HG02885 (cell line): ENCODE results near the gene NOL9.

Experiments
- ATAC-seq: cut with Tn5 transposase; IDR thresholded peaks from one replicate; pipeline ENCODE4 v1.9.1; 2021; ENCODE audit warnings: mild to moderate bottlenecking; ENCODE audit not compliant: unreplicated experiment, poor library complexity

NOL9 gene

DNA sequence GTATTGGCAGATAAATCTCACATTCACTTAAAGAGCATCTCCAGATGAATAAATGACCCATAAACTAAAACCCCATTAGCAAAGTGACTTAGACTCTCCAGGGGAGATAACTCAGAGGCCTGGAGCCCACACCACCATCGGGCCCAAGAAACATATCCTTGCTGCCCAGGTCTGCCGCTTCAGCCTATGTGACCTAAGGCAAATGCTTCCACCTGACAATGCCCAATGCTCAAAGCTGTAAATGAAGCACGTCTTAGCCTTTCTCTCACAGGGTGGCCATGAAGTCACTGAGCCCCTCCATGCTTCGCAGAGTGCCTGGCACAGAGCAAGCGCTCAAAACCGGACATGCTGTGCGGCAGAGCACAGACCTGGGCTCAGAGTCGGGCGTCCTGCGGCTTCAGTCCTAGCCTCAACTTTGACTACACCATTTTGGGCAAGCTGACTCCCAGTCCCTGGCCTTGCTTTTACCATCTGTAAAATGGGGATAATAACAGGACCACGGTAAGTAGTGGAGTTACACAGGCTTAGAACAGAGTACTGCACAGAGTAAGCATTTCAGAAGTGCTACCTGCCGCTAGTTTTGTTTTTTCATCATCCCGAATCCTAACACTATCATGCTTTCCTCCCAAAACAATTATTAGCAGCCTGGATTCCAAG, 23.7 kb downstream of the NOL9 start:
- ATAC-seq, result no peak

DNA sequence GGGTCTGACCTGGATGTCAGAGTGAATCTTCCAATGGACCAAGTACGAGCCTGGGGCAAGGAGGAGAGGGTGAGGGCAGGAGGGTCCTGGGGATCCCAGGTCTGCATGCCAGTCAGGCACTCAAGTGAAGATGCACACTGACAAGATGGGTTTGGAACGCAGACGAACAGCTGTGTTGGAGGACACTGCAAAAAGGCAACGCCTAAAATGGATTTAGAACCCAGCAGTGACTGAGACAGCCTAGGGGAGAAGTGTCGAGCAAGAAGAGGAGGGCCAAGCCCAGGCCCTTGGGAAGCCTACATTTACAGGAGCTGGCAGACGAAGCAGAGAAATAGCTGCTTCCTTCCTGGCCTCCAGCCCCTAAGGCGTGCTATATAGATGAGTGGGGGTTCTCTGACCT, 25.8 kb downstream of the NOL9 start:
- no peak for ATAC-seq

DNA sequence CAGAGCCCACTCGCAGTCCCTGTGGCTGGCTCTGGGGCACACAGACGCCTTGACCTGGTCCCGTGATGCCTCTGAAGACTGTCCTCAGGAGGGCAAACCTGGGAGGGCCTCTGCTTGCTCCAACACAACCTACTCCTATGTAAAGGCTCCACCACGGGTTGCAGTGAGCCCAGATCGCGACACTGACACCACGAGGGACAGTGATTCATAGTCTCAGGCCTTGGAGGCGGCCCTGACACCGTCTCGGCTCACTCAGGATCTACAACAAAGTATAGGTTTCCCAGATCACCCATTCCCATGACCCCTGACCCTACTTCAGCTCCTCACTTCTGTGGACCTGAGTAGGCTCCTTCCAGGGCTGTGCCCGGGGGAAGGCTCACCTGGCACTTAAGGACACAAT, 28.0 kb downstream of the NOL9 start:
- ATAC-seq, result no peak

DNA sequence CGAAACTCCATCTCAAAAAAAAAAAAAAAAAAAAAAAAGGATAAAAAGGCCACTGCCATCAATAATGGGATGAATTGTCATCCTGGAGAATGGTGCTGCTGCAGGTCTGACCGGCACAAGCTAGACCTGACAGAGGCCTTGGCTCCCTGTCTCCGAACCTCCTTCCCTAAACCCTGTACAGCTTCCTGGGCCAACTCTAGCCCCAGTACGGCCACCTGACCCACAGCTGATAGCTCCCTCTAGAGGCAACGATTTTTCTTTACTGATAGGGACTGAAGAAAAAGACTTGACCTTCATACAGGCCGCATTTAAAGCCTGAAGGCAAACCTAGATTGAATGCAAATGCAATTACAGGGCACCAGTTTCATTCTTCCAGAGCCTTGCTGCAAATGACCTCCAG, 30.7 kb downstream of the NOL9 start:
- ATAC-seq, result no peak

DNA sequence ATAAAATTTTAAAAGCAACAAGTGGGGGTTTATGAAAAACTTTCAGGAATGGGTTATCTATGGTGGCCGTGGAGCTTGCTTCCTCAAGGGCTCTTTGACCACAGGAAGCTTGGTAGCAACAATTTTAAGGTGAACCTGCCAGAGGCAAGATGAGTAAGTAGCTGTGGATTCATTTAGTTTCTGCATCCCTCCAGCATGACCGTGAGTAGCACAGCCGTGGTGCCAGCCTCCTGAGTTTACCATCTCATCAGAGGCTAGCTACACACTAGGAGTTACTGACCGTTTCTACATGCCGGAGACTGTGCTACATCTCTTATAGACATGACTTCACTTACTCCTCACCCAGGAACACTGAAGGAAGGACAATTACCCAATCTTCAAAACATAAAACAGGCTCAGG, 32.8 kb downstream of the NOL9 start:
- ATAC-seq, result no peak

DNA sequence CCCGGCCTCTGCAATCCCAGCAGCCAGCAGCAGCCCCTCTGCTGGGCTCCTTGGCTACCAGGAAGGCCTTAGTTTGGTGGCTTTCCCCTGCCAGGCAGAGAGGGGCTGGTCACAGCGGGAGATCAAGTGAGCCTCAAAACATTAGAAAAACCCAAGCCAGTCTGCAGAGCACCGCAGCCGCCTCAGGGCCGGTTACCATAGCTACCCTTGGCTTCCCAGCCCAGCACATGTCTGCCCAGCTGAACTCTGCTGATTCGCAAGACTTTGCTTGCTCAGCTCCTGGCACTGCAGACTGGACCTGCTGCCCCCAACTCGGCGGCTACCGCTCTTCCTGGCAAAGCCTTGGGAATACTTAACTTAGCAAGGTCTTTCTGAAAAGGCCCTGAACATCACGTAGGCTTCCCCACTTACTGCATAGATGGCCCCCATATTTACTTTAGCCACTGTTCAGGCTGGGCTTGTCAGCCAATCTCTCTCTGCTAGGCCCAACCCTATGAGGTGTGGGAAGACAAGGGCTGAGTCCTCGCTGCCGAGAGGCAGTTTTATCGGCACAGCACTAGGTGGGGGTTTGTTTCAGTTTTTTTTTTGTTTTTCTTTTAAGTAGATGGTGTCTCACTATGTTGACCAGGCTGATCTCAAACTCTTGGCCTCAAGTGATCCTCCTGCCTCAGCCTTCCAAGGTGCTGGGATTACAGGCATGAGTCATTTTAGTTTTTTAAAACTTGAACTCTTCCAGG, 34.2 kb downstream of the NOL9 start:
- ATAC-seq, result no peak

DNA sequence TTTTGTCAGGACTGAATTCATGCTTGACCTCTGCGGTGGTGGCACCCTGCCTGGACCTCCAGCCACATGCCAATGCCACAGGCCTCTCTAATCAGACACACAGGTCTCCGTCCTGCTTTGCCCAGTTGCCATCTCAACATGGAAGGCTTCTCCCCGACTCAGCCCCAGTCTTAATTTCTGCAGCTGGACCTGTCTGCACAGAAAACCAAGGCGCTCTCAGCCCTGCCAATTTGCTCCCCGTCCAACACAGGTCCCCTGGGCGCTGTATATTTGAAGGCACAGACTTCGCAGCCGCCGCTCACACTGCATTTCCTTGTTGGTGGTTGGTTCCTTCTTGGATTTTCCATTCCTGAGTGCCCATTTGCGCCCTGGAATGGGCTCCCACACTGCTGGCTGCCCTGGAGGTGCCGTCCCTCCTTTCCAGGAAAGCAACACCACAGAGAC, 34.8 kb downstream of the NOL9 start:
- ATAC-seq, result no peak

DNA sequence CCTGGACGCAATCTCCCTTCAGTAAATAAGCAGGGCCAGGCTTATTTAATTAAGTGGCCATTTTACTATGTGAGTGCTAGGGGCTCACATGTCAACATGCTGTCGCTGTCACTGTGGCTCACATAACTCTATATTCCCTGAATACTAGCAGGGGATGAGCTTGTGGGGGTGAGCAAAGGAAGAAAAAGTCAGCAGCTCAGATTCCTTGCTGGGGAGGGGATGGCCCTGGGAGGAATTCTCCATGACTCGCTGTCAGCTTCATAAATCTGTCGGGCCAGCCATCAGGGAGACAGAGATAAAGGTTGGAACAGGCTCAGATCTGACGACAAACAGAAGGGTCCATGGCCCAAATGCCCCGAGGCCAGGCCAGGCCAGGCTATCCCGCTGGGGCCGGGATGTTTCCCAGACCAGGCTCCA, 36.9 kb downstream of the NOL9 start:
- no peak for ATAC-seq

DNA sequence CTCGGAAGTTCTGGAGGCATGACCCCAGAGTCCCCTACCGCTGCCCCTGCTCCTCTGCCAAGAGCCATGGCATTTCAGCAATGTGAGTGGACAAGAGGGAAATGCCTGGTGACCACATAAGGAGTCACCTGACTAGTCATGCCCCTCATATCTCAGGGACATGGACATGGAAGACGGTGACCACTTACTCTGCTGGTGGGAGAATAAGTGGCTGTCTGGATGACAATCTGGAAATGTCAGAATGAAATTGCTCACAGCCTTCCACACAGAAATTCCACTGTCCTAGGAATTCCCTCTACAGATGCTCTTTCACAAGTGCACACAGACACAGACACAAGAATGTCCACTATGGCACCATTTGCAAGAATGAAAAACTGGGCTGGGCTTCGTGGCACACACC, 38.5 kb downstream of the NOL9 start:
- no peak for ATAC-seq

DNA sequence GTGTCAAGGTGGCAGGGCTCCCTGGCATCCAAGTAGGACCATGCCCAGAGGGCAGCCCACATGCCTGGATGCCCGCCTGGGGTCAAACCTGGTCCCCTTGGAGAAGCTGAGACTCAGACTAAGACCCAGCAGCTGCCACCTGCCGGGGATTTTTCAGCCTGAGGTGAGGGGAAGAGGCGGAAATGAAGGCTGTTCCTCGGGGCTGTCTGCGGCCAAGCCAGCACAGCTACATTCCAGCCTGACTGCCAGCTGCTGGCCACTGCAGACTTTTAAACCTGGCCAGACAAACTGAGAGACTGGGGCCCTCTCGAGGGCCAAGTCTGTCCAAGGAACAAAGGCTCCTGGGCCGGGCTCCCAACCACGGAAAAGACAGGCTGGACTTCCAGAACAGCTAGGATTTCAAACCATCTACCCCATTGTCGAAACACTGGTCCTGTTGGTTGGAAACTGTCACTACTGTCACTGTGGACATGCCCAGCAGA, 41.0 kb downstream of the NOL9 start:
- no peak for ATAC-seq

DNA sequence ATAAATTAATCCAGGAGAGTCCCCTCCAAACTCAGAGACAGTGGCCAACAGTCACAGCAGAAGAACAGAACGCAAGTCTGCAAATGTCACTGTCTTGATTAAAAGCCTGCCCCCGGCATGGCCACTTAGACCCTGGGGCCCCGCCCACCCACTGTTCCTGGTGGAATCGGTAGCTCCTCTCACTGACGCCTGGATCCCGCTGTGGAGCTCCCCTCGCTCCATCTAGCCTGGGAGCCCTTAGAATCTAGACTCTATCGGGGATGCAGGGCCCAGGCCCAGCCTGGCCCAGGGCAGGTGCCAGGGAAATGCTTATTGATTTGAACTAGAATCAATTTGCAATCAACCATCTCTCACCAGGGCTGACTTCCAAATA, 41.4 kb downstream of the NOL9 start:
- no peak for ATAC-seq

DNA sequence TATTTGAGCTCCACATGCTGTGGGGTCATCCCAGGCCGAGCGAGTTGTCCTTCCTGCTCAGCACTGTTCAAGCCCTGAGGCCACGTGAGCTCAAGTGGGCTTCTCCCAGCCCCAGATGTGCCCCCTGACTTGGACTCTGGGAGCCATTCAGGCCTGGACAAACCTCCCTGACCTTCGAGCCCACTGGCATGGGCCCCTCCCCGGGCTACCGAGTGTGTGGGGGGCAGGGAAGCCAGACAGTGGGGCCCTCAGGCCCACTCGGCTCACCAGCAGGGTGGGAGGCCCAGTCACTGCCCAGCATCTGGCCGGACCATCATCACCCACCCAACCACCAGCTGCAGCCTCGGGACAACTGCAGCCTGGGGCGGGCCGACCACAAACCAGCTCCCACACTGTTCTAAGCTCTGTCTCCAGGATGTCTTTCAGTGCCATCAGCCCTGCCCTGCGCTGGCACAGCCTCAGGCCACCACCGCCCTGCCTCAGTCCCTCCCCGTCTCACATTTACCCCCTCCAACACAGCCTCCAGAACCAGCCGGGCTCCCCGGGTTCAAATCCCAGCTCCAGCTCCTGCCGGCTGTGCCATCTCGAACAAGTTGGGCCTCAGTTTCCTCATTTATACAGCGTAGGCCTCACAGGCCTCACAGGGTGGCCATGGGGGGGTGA, 41.9 kb downstream of the NOL9 start:
- ATAC-seq, result no peak

DNA sequence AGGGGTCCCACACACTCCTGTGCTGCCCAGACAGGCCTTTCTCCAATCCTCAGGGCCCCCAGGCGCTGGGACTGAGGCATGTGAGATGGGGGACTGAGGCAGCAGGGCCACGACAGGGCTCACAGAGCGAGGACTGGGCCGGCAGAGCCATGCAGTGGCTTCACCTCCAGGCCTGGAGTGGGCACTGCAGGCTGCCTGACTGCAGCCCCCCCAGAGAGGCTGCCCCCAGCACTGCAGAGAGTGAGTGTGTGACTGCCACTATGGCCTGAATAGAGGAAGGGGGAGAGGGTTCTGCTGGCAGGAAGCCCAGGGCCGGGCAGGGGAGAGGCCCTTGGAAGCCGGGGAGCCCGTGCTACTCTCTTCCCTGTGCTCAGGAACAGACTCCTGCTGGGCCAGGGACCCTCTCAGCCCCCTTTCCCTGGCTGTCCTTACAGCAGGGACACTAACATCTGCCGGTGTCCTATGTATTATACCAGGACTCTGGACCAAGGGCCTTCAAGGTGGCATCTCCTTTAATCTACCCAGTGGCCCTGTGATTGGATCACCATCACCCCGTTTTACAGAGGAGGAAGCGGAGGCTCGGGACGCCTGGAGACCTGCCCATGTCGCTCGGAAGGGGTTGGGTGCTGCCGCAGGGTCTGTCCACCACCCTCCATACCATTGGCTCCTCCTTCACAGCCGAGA, 42.6 kb downstream of the NOL9 start:
- ATAC-seq, result no peak

DNA sequence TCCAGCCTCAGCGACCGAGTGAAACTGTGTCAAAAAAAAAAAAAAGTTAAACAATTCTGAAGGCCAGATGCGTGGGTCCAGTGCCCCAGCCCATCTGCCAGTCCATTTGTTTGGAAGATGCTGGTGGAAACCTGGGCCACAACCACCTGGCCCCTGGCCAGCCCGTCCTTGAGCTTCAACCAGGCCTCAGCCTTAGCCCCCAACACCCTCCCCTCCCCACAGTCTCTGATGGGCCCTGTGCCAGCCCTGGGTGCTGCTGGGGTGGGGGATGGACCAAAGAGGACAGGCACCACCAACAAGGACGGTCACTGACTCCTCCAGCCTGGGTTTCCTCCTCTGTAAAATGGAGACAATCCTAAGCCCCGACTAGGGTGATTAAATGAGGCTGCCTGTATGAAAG, 43.3 kb downstream of the NOL9 start:
- no peak for ATAC-seq

DNA sequence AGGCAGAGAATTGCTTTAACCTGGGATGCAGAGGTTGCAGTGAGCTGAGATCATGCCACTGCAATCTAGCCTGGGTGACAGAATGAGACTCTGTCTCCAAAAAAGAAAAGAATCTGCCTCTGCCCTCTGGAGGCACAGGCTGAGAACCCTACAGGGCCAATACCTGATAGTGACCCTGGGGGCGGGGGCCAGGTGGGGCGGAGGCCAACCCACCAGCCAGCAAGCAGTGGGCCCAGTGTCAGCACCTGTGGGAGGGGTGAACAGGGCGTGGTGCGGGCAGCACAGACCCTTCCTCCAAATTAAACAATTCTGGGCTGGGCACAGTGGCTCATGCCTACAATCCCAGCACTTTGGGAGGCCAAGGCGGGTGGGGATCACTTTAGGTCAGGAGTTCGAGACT, 43.8 kb downstream of the NOL9 start:
- no peak for ATAC-seq

DNA sequence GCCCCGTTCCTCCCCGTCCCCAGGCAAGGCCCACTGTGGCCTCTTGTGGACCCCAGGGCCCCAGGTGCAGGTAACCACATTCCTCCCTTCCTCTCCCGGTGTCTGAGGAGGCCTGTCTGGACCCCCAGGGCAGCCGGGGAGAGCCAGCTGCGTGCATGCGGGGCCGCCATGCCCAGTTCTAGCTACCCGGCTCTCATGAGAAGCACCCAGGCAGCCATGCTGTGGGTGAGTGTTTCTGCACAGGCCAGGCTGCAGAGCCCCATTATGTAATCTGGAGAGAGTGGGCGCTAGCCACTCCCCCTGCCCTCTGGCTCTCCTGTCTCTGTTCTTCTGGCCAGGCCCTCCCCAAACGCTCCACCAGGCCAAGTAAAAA, 44.4 kb downstream of the NOL9 start:
- ATAC-seq, result no peak

DNA sequence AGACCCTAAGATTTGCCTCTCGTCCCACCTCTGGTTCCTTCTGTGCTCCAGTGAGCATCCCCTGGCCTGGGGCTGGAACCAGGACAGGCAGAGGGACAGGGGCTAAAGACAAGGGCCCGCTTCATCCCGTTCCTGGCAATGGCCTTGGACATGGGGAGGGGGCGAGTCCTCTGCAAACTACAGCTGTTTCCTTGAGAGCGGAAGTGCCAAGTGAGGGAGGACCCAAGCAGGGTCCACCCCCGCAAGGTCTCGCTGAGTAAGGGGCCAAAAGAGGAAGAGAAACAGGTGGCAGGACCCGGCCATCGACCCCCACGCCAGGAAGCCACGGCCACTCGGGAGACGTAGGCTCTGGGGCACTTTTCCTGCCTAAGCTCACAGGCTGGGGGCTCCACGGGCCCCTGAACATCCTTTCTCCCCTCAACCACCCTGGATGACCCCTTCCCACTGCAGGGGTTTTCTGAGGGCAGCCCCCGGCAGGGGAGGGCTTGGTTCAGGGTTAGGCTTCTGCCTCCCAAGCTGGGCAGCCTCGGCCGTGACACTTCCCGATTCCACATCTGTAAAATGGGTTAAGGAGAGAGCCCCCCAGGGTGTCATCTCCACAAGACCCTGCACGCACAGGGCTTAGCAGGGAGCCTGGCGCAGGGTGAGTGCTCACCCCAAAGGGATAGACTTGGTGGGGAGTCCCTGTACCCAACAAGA, 44.9 kb downstream of the NOL9 start:
- ATAC-seq, result no peak

DNA sequence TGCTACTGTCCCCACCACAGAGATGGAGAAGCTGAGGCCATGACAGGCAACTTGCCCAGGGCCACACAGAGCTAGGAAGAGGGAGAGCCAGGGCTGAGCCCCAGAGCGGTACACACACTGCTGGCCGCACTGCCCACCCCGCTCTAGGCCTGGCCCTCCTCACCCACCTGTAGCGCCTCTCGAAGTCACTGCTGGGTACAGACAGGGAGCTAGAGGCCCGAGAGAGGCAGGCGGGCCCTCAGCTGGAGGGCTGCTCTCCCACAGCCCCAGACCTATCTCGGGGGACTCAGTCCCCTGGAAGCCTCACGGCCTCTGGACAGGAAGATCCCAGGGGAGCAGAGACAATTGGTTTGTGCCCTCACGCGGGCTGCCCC, 45.5 kb downstream of the NOL9 start:
- no peak for ATAC-seq

DNA sequence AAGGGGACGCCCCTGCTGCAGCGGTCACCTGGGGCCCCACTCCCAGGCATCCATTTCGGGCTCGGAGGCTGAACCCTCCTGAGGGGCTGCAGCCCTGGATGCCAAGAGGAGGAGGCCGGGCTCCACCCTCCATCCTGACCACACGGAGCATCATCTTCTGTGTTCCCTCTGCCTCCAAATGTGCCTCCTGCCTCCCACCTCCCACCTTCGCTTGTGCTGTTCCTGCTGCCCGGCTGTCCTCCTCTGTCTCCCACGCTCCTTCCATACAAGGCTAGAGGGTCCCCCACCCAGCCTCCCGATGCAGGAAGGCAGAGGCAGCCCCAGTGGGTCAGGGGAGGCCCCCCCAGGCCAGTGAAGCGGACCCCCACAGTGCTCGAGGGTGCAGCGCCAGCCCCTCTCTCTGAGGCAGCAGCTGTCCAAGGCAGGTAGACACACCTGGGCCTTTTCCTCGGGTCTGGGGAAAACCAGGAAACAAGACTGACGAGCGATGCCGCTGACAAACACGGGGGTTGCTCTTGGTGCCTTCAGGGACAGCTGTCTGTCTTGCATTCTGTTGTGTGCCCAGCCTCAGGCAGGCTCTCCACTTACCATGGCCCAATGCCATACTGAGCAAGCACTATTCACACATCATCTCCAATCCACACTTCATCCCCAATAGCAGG, 46.0 kb downstream of the NOL9 start:
- no peak for ATAC-seq

DNA sequence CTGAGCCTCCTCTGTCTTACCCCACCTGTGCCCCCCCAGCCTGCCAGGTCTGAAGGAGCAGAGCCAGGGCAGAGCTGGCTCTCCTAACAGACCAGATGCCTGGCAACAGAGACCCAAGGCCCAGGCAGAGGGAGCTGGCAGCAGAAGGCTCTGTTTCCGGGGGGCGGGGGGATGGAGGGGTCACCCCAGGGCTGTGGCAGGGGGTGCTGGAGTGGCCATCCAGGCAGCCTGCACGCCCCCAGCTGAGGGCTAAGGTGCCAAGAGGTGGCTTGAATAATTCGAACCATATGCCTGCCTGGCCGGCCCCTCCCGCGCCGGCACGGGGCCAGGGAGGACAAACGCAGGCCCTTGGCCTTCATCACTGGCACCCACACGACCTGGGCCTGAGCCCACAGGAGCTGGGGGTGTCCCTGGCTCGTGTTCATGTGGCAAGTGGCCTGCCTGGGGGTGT, 46.8 kb downstream of the NOL9 start:
- no peak for ATAC-seq
